RKO (cell line): ENCODE results near the gene NSL1.

Experiments
- DNase-seq: peaks from one replicate; pipeline ENCODE4 v3.0.0-alpha.2; 2016; ENCODE audit warnings: low spot score

NSL1 gene

DNA sequence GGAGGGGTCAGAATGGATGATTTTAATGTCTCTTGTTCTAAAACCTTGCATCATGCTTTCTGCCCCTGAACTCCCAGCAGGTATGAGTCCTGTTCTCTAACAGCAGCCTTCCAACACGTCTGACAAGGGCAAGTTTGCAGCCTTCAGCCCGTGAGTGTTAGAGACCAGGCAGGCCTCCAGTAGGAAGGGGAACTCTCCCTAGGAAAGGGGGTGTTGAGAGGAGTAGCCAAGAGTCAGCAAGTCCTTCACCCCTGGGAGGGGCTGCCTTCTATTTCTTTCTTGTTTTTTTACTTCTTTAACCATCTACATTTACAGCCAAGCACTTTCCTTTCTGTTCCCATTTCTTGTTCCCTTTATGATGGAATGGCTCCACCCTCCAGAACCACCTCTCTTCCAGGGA lies 106.1 kb downstream of the NSL1 start:
- no peak for DNase-seq

DNA sequence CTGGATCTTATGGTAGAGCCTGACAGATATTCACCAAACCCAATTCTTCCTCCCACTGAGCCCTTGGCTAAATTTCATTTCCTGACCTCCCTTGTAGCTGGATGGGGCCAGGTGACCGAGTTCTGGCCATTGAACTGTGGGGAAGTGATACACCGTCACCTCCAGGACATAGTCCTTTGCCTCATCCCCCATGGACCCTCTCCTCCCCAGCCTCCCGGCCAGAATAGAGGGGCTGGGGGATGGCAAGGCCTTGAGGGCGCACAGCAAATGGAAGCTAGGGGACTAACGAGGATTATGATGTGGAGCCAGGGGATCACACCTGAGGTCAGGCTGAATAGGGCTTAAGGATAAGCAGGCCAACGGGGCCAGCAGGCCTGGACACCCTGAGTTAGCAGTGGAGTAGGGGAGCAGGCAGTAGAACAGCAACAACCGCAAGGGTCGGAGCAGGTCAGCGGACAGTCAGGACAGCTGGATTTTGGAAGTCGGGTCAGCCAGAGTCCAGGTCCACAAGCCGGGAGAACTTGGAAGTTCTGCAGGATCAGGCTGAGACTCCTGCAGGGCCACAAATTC lies 107.0 kb downstream of the NSL1 start:
- DNase-seq, result no peak

DNA sequence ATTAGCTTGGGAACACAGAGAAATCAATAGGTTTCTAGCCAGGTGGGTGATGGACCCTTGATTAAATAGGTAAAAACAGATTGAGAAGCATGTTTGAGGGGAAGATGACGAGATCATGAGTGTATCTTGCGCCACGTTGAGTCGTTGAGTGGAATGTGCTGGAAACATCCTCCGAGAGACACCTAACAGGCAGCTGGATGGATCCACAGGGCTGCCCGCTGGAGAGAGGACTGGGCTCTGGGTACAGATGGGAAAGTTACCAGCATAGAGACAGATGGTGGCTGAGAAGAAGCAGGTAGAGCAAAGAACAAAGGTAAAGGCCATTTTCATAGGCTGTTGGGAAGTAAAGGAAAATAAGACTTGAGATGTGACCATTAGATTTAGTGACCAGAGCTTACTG lies 107.5 kb downstream of the NSL1 start:
- DNase-seq, result no peak

GRCh38 chr1:212683357-212683722 lies 108.2 kb downstream of the NSL1 start:
- DNase-seq, result no peak

DNA sequence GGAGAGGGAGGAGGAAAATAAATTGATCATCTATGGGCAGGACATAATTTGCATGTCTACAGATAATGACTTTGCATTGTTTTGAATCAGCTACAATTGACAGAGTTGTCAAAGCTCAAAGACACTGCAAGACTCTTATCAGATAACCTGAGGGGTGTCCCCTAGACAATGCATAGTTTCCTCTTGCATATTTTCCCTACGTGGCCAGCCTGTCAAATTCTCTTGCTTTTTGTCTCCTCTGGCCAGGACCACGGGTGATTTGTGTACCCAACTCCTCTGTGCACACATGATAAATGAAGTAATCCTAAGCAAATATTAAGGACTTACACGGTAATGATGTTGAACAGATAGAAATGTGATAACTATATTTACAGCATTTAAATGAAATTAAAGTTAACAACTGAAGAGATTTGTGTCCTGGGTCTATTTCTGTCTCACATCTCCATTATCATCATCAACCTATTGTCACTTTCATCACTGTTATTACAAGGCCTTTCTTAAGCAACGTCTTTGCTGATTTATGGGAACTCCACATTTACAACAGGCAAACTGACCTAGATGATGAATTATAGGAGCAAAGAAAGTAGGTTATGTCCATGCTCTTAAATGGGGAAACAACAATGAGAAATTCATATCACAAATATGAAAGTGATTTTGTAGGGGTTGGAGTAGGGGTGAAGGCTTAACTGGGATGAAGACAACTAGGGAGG lies 110.7 kb downstream of the NSL1 start:
- no peak for DNase-seq

- no peak for DNase-seq
Measured at GRCh38 chr1:212678456-212679410, 112.8 kb downstream of the NSL1 start.

DNA sequence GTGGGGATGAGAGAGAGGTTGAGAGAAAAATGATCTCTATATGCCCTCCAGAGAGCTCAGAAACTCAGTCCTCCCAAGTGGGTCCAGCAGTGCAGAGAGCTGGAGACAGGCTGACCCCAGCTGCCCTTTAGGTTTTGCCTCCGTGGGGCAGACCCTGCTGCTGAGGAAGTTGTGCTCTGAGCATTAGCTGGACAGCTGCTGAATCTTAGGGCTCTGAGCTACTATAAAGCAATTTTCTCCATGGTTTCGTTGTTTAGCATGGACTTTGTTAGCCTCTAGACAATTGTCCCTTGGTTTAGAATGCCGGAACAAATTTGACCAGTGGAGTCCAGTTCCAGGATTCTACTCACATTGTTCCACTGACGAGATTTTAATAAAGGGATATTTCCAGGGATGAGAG lies 114.0 kb downstream of the NSL1 start:
- DNase-seq, result no peak

GRCh38 chr1:212677136-212677535 lies 114.4 kb downstream of the NSL1 start:
- DNase-seq, result no peak
